ENCODE measurements around the gene RAB4A. TPM values are rescaled to one million over a fixed set of nuclear protein-coding genes. Genes with fewer than 3 reads are reported as not detected.

RAB4A gene
- total and polyA plus RNA-seq, 3 donors from 2014 or later, result 27.2 to 55.1 (median 30.2) TPM

DNA sequence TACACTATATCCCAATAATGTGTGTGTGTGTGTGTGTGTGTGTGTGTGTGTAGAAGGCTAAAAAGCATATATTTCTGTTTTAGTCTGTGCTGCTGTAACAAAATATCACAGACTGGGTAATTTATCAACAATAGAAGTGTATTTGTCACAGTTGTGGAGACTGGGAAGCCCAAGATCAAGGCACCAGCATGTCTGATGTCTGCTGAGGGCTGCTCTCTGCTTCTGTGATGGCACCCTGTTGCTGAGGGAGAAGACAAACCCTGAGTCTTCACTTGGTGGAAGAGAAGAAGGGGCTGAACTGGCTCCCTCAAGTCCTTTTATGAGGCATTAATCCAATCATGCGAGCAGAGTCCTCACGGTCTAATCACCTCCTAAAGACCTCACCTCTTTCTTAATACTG is 23.0 kb upstream of the RAB4A start:
- intact Hi-C loops (cut with DNase I; ENCODE audit: low total_unique reads), result no loop called here
- Histone ChIP-seq H3K27ac (no peak overlapping the region), H3K4me1 (no peaks in the 10 kb centered on the region), H3K9me3 (no peaks in the 10 kb centered on the region), H3K27me3 (no peaks in the 10 kb centered on the region), H3K36me3 (ENCODE audit: low read depth, missing control alignments) (no peaks in the 10 kb centered on the region), H3K4me3 (no peak overlapping the region)
- no peak for DNase-seq
- 92 to 98% methylated on average over 2 of the region's 2 CpGs for WGBS, 2 donors
- no peak for TF ChIP-seq POLR2A (IDR thresholded peaks at IDR 0.05)
- no peak for TF ChIP-seq CTCF (IDR thresholded peaks at IDR 0.05)

GRCh38 chr1:229248821-229249817 is 21.8 kb upstream of the RAB4A start:
- Histone ChIP-seq H3K27ac (no peak overlapping the region), H3K4me3 (no peak overlapping the region), H3K36me3 (ENCODE audit: low read depth, missing control alignments) (no peaks in the 10 kb centered on the region), H3K9me3 (no peaks in the 10 kb centered on the region), H3K4me1 (no peaks in the 10 kb centered on the region), H3K27me3 (no peaks in the 10 kb centered on the region)
- intact Hi-C loops (cut with DNase I; ENCODE audit: low total_unique reads), result no loop called here
- WGBS, 2 donors, result 64 to 75% methylated on average over 10 of the region's 10 CpGs
- DNase-seq, result no peak
- TF ChIP-seq POLR2A (IDR thresholded peaks at IDR 0.05) (no peak), CTCF (IDR thresholded peaks at IDR 0.05) (no peak)

- H3K27ac ChIP-seq, result no peak overlapping the region
- H3K4me3 ChIP-seq, result no peak overlapping the region
- intact Hi-C loops (cut with DNase I; ENCODE audit: low total_unique reads), result no loop called here
- H3K4me1 ChIP-seq, result no peaks in the 10 kb centered on the region
- 90 to 93% methylated on average over 3 to 6 of the region's 6 CpGs for WGBS, 2 donors
- H3K9me3 ChIP-seq, result no peaks in the 10 kb centered on the region
- TF ChIP-seq CTCF (IDR thresholded peaks at IDR 0.05) (no peak), POLR2A (IDR thresholded peaks at IDR 0.05) (no peak)
- H3K27me3 ChIP-seq, result no peaks in the 10 kb centered on the region
- no peak for DNase-seq
- H3K36me3 ChIP-seq (ENCODE audit: low read depth, missing control alignments), result no peaks in the 10 kb centered on the region
Measured at GRCh38 chr1:229249854-229250644, 20.9 kb upstream of the RAB4A start.

DNA sequence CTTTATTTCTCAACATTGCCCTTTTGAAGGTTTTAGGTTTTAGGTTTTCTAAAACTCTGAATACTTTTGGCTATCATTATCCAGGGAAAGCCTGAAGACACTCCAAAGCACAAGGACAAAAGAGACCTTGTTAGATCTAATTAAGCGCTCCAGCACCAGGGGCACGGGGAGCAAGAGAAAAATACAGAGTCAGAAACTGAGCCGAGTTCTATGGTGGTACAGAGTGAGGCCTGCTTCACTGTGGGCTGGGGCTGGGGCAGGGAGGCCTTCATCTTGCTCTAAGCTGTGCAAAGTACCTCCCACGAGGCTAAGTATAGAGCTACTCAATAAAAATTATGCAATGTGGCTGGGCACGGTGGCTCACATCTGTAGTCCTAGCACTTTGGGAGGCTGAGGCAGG is 19.7 kb upstream of the RAB4A start:
- H3K27ac ChIP-seq, result no peak overlapping the region
- H3K9me3 ChIP-seq, result no peaks in the 10 kb centered on the region
- H3K27me3 ChIP-seq, result no peaks in the 10 kb centered on the region
- H3K4me3 ChIP-seq, result no peak overlapping the region
- intact Hi-C loops (cut with DNase I; ENCODE audit: low total_unique reads), result no loop called here
- no peak for DNase-seq
- no peaks in the 10 kb centered on the region for H3K4me1 ChIP-seq
- no peak for TF ChIP-seq CTCF (IDR thresholded peaks at IDR 0.05)
- no peak for TF ChIP-seq POLR2A (IDR thresholded peaks at IDR 0.05)
- no peaks in the 10 kb centered on the region for H3K36me3 ChIP-seq (ENCODE audit: low read depth, missing control alignments)
- WGBS, 2 donors, result 74 to 75% methylated on average over 5 of the region's 5 CpGs
